RWPE2 (cell line): Measurements from ENCODE around the gene ZFAND3.

Experiments
- ATAC-seq: fragments of 200-7000 bp; cut with Tn5 transposase; 3 replicates; pipeline ENCODE4 v1.9.1; 2021; ENCODE audit warnings: low read depth
- DNase-seq: peaks from one replicate; pipeline ENCODE4 v3.0.0-alpha.2; 2020; ENCODE audit warnings: low spot score
- H3K27ac ChIP-seq: fragments of 450-650 bp; 2 replicates; pipeline ENCODE4 v1.5.1; 2017; ENCODE audit warnings: mild to moderate bottlenecking; ENCODE audit not compliant: poor library complexity, severe bottlenecking
- H3K27me3 ChIP-seq: fragments of 250-450 bp; sonication (Bioruptor Pico); 2 replicates; pipeline ENCODE4 v1.5.1; 2021; ENCODE audit warnings: mild to moderate bottlenecking, moderate library complexity; ENCODE audit not compliant: insufficient read depth, poor library complexity, severe bottlenecking
- H3K36me3 ChIP-seq: fragments of 250-450 bp; sonication (Bioruptor Pico); 2 replicates; pipeline ENCODE4 v1.5.1; 2020; ENCODE audit warnings: low read depth, mild to moderate bottlenecking, moderate library complexity
- H3K4me1 ChIP-seq: fragments of 250-450 bp; sonication (Bioruptor Pico); 2 replicates; pipeline ENCODE4 v1.5.1; 2021; ENCODE audit warnings: mild to moderate bottlenecking, moderate library complexity; ENCODE audit not compliant: insufficient read depth, poor library complexity, severe bottlenecking
- H3K4me3 ChIP-seq: fragments of 250-450 bp; sonication (Bioruptor Pico); 2 replicates; pipeline ENCODE4 v1.5.1; 2021; ENCODE audit warnings: mild to moderate bottlenecking, moderate library complexity; ENCODE audit not compliant: severe bottlenecking
- H3K9me3 ChIP-seq: fragments of 250-450 bp; sonication (Bioruptor Pico); 2 replicates; pipeline ENCODE4 v1.5.1; 2021; ENCODE audit warnings: mild to moderate bottlenecking, moderate library complexity; ENCODE audit not compliant: severe bottlenecking
- TF ChIP-seq, protein P1 (sequence below): fragments of 450-650 bp; IDR thresholded peaks from one replicate; pipeline ENCODE4 v1.5.1; 2017; ENCODE audit warnings: mild to moderate bottlenecking, moderate library complexity; ENCODE audit not compliant: poor library complexity, severe bottlenecking

The ZFAND3 gene

DNA sequence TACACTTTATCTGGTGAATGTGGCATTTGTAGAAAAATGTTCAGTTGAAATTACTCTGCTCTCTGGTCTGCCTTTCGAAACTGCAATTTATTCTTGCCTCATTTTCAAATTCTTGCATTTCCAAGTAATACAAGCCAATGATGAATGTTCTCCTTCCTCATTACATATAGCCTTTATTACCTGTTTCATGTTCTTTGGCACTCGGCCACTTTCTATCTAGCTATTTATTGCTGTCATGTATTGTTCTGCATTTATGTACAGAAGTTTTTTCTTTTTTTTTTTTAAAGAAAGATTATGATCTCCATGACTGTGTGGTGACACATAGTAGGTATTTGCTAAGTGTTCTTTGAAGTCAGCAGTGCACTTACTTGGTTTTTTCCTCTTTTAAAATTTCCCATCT lies 261.4 kb downstream of the ZFAND3 start:
- TF ChIP-seq, protein P1, sequence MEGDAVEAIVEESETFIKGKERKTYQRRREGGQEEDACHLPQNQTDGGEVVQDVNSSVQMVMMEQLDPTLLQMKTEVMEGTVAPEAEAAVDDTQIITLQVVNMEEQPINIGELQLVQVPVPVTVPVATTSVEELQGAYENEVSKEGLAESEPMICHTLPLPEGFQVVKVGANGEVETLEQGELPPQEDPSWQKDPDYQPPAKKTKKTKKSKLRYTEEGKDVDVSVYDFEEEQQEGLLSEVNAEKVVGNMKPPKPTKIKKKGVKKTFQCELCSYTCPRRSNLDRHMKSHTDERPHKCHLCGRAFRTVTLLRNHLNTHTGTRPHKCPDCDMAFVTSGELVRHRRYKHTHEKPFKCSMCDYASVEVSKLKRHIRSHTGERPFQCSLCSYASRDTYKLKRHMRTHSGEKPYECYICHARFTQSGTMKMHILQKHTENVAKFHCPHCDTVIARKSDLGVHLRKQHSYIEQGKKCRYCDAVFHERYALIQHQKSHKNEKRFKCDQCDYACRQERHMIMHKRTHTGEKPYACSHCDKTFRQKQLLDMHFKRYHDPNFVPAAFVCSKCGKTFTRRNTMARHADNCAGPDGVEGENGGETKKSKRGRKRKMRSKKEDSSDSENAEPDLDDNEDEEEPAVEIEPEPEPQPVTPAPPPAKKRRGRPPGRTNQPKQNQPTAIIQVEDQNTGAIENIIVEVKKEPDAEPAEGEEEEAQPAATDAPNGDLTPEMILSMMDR: no peak
- H3K27ac ChIP-seq: peak overlapping the region; percentile 66
- ATAC-seq (peak; percentile 71), DNase-seq (no peak)
- H3K27me3 ChIP-seq: no peaks in the 10 kb centered on the region
- H3K36me3 ChIP-seq: peaks cover 16% of the 10 kb centered on the region
- H3K4me3 ChIP-seq: no peak overlapping the region
- H3K4me1 ChIP-seq: peaks cover 19% of the 10 kb centered on the region
- H3K9me3 ChIP-seq: no peaks in the 10 kb centered on the region

DNA sequence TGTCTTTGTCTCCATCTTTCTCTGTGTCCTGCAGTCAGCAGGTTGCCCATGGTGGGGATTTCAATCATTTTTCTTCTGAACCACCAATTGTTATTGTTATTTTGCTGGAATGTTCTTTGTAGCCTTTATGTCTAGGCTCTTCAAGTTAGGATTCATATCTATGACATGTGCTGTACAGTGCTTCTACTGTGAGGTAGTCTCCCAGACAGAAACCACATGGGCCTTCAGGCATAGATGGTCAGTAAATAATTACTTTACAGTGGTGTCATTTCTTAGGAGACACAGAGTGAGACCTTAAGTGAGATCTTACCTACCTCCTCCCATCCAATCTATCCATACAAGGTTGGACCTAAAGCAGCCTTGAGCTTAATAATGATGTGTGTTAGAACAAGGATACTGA lies 265.5 kb downstream of the ZFAND3 start:
- no peaks in the 10 kb centered on the region for H3K27me3 ChIP-seq
- TF ChIP-seq, protein P1: no peak
- peaks cover 7% of the 10 kb centered on the region for H3K4me1 ChIP-seq
- H3K9me3 ChIP-seq: no peaks in the 10 kb centered on the region
- DNase-seq (no peak), ATAC-seq (no peak)
- H3K4me3 ChIP-seq: no peak overlapping the region
- H3K27ac ChIP-seq: no peak overlapping the region
- peaks cover 19% of the 10 kb centered on the region for H3K36me3 ChIP-seq

DNA sequence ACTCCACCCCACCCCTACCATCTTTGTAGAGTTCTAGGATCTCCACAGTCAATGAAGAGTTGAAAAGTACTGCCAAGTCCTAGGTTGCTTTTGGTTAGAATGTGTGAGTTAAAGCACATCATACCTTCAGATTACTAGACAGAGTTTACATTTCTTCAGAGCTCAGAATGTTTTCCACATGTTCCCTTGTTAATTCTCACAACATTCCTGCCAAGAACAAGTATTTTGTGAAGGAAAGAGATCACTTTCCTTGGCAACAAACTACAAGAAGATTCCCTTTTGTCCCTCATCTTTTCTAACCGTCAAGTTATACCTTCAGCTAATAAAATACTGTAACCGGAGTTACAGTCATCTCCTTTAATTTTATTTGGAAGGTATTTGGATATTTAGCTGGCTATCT lies 266.8 kb downstream of the ZFAND3 start:
- Histone ChIP-seq H3K27ac (no peak overlapping the region), H3K27me3 (no peaks in the 10 kb centered on the region), H3K4me1 (no peaks in the 10 kb centered on the region), H3K36me3 (peaks cover 19% of the 10 kb centered on the region), H3K9me3 (no peaks in the 10 kb centered on the region), H3K4me3 (no peak overlapping the region)
- DNase-seq (no peak), ATAC-seq (no peak)
- TF ChIP-seq, protein P1: no peak

DNA sequence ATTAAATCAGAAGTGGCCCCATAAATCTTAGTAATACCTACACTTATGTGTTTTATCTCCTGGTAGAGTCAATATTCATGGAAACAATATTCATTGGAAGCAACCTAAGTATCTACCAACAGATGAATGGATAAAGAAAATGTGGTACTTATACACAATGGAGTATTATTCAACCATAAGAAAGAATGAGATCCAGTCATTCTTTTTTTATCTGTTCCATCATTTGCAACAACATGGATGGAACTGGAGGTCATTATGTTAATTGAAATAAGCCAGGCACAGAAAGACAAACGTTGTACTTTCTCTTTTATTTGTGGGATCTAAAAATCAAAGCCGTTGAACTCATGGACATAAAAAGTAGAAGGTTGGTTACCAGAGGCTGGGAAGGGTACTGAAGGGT lies 268.5 kb downstream of the ZFAND3 start:
- H3K4me1 ChIP-seq: no peaks in the 10 kb centered on the region
- peaks cover 11% of the 10 kb centered on the region for H3K36me3 ChIP-seq
- no peaks in the 10 kb centered on the region for H3K27me3 ChIP-seq
- no peak overlapping the region for H3K4me3 ChIP-seq
- no peak for ATAC-seq
- TF ChIP-seq, protein P1: no peak
- H3K27ac ChIP-seq: no peak overlapping the region
- H3K9me3 ChIP-seq: no peaks in the 10 kb centered on the region
- DNase-seq: no peak

DNA sequence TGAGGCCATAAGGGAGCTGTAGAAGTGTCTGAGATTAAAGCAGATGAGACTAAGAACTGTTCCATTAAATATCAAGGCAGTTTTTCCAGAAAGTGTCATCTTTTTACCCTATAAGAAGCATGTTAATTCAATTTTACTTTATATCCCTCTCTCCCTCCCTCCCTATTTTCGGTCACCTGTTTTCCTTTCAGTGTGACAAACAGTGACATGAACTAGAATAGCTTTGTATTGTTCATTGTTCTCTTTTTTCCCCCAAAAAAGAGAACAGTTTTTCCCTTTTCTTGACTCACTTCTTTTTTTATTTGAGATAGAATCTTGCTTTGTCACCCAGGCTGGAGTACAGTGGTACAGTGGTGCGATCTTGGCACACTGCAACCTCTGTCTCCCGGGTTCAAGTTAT lies 269.3 kb downstream of the ZFAND3 start:
- Histone ChIP-seq H3K4me1 (no peaks in the 10 kb centered on the region), H3K36me3 (peaks cover 10% of the 10 kb centered on the region)
- no peak for ATAC-seq

More for the DNA sequence above, 269.3 kb downstream of the ZFAND3 start:
- H3K27me3 ChIP-seq: no peaks in the 10 kb centered on the region
- no peak overlapping the region for H3K27ac ChIP-seq
- H3K9me3 ChIP-seq: no peaks in the 10 kb centered on the region
- H3K4me3 ChIP-seq: no peak overlapping the region
- TF ChIP-seq, protein P1: no peak
- no peak for DNase-seq
